SK-N-SH (cell line): ENCODE data around the gene UTP3. TPM values are rescaled to one million over a fixed set of nuclear protein-coding genes. Genes with fewer than 3 reads are reported as not detected.

Experiments used
- CTCF ChIA-PET: fragments of 300-600, 350-600 bp; formaldehyde crosslinking; extraction: SDS; loops from one replicate; lab custom pipeline; 2021; lab: Yijun Ruan, JAX
- POLR2A ChIA-PET: fragments of 350-600 bp; sonication (Branson Sonifier 250); formaldehyde crosslinking; extraction: SDS; loops from one replicate; lab custom pipeline; 2020; ENCODE audit warnings: antibody characterized with exemption, inconsistent platforms; lab: Yijun Ruan, JAX
- DNase-seq: peaks from one replicate; pipeline ENCODE4 v3.0.0; 2012
- H2AFZ ChIP-seq: fragments of 200-600 bp; sonication (generic); 2 replicates; pipeline ENCODE4 v1.8.1; 2016; ENCODE audit warnings: antibody characterized with exemption, mild to moderate bottlenecking, low read depth
- H3F3A ChIP-seq: fragments of 200-600 bp; sonication (generic); replicated peaks from 2 replicates; pipeline ENCODE3; 2016; ENCODE audit warnings: antibody characterized with exemption, mild to moderate bottlenecking; ENCODE audit not compliant: insufficient read depth
- H3K27ac ChIP-seq, 2 experiments: fragments of 200-500 bp in 1 of 2; fragments of 200-600 bp in 1 of 2; sonication (Bioruptor generic) in 1 of 2; sonication (generic), shearing (Covaris generic) in 1 of 2; 2 replicates each; pipeline versions ENCODE4 v1.5.1 to v1.6.1; 2014 to 2016; ENCODE audit warnings: low read depth in 2 of 2, inconsistent platforms in 1 of 2, low read length in 1 of 2, mild to moderate bottlenecking in 1 of 2, mixed read lengths in 1 of 2
- H3K27me3 ChIP-seq: fragments of 200-600 bp; sonication (generic), shearing (Covaris generic); 2 replicates; pipeline ENCODE4 v1.6.1; 2016; ENCODE audit warnings: mixed run types; ENCODE audit not compliant: insufficient read depth
- H3K36me3 ChIP-seq, 2 experiments: fragments of 200-500 bp in 1 of 2; fragments of 200-600 bp in 1 of 2; sonication (Bioruptor generic) in 1 of 2; sonication (generic) in 1 of 2; replicated peaks in 1 of 2; 2 replicates each; pipeline versions ENCODE3 to v1.5.1; 2014 to 2016; ENCODE audit warnings: low read length in 1 of 2, mild to moderate bottlenecking in 1 of 2; ENCODE audit not compliant: insufficient read depth in 2 of 2, control insufficient read depth in 1 of 2
- H3K4me1 ChIP-seq, 2 experiments: fragments of 200-500 bp in 1 of 2; fragments of 200-600 bp in 1 of 2; sonication (Bioruptor generic) in 1 of 2; sonication (generic), shearing (Covaris generic) in 1 of 2; 2 replicates each; pipeline versions ENCODE4 v1.5.1 to v1.6.1; 2014 to 2016; ENCODE audit warnings: low read depth in 1 of 2, low read length in 1 of 2, mixed run types in 1 of 2; ENCODE audit not compliant: insufficient read depth in 2 of 2, control insufficient read depth in 1 of 2
- H3K4me2 ChIP-seq: fragments of 200-600 bp; sonication (generic), shearing (Covaris generic); 2 replicates; pipeline ENCODE4 v1.6.1; 2017; ENCODE audit warnings: mixed run types
- H3K4me3 ChIP-seq, 2 experiments: fragments of 200-500 bp in 1 of 2; fragments of 200-600 bp in 1 of 2; sonication (Bioruptor generic) in 1 of 2; sonication (generic), shearing (Covaris generic) in 1 of 2; 2 replicates each; pipeline versions ENCODE4 v1.5.1 to v1.8.1; 2014 to 2016; ENCODE audit warnings: low read depth in 2 of 2, inconsistent platforms in 1 of 2, low read length in 1 of 2, mild to moderate bottlenecking in 1 of 2, mixed read lengths in 1 of 2, moderate library complexity in 1 of 2
- H3K79me2 ChIP-seq: fragments of 200-600 bp; sonication (generic); 2 replicates; pipeline ENCODE4 v1.8.1; 2017; ENCODE audit warnings: mild to moderate bottlenecking; ENCODE audit not compliant: insufficient read depth
- H3K9ac ChIP-seq: fragments of 200-600 bp; sonication (generic); 2 replicates; pipeline ENCODE4 v1.6.1; 2017; ENCODE audit warnings: mixed run types
- H3K9me2 ChIP-seq: fragments of 200-600 bp; sonication (generic); 2 replicates; pipeline ENCODE4 v1.6.1; 2017; ENCODE audit warnings: mixed run types
- H3K9me3 ChIP-seq: fragments of 200-600 bp; sonication (generic); 2 replicates; pipeline ENCODE4 v1.6.1; 2017; ENCODE audit warnings: mixed run types, mild to moderate bottlenecking, moderate library complexity
- H4K20me1 ChIP-seq: fragments of 200-600 bp; sonication (generic); 2 replicates; pipeline ENCODE4 v1.6.1; 2017; ENCODE audit warnings: mild to moderate bottlenecking, mixed run types; ENCODE audit not compliant: insufficient read depth
- ELF1 ChIP-seq: IDR thresholded peaks from 2 replicates; pipeline ENCODE4 v1.4.0; 2012
- FOXJ3 ChIP-seq: sonication (generic); formaldehyde crosslinking; IDR thresholded peaks from 2 replicates; pipeline ENCODE4 v1.5.1; 2020; ENCODE audit warnings: mild to moderate bottlenecking, missing genetic modification reagents
- GABPA ChIP-seq: IDR thresholded peaks from 2 replicates; pipeline ENCODE4 v1.4.0; 2012; ENCODE audit warnings: low read depth, mild to moderate bottlenecking
- GATA2 ChIP-seq: sonication (generic); formaldehyde crosslinking; IDR thresholded peaks from 2 replicates; pipeline ENCODE4 v1.5.0; 2020; ENCODE audit warnings: mild to moderate bottlenecking, missing genetic modification reagents
- IRF3 ChIP-seq: fragments of 150-350 bp; IDR thresholded peaks from 2 replicates; pipeline ENCODE4 v1.6.1; 2016; ENCODE audit warnings: mild to moderate bottlenecking, low read depth, low read length
- JUND ChIP-seq: IDR thresholded peaks from 2 replicates; pipeline ENCODE4 v1.4.0; 2012
- MEF2A ChIP-seq: IDR thresholded peaks from 2 replicates; pipeline ENCODE4 v1.4.0; 2012; ENCODE audit warnings: low read depth, borderline replicate concordance
- MXI1 ChIP-seq: IDR thresholded peaks from 2 replicates; pipeline ENCODE4 v1.6.1; 2012; ENCODE audit warnings: mild to moderate bottlenecking, low read depth, low read length, improper control_type of control experiment
- NFIC ChIP-seq: IDR thresholded peaks from 2 replicates; pipeline ENCODE4 v1.4.0; 2012; ENCODE audit warnings: borderline replicate concordance
- RAD21 ChIP-seq: IDR thresholded peaks from 2 replicates; pipeline ENCODE4 v1.6.1; 2012; ENCODE audit warnings: mild to moderate bottlenecking, low read length
- SIN3A ChIP-seq: IDR thresholded peaks from 2 replicates; pipeline ENCODE4 v1.6.1; 2012; ENCODE audit warnings: low read depth, mild to moderate bottlenecking, low read length, moderate library complexity, borderline replicate concordance
- SMC3 ChIP-seq: IDR thresholded peaks from 2 replicates; pipeline ENCODE4 v1.6.1; 2012; ENCODE audit warnings: low read depth, low read length, improper control_type of control experiment
- TAF1 ChIP-seq: IDR thresholded peaks from 2 replicates; pipeline ENCODE4 v1.6.1; 2012; ENCODE audit warnings: low read depth, mild to moderate bottlenecking, low read length, moderate library complexity, borderline replicate concordance
- YY1 ChIP-seq: IDR thresholded peaks from 2 replicates; pipeline ENCODE4 v1.4.0; 2012; ENCODE audit warnings: low read depth, mild to moderate bottlenecking
- WGBS: methylation state at CpG from one replicate; pipeline ENCODE4 v1.1.6; 2017; ENCODE audit warnings: low lambda C conversion rate; 5-methylcytosine and 5-hydroxymethylcytosine counted together
- polyA plus RNA-seq, 3 experiments: library from polyadenylated mRNA; depleted of rRNA; stranded (reverse); fragments of >200 nt; gene quantifications; 2 replicates each; pipeline ENCODE4 v1.2.3, GENCODE V29; 2012
- TF ChIP-seq, protein P1 (sequence below): IDR thresholded peaks from 2 replicates; pipeline ENCODE4 v1.4.0; 2012; ENCODE audit warnings: low read depth
- TF ChIP-seq, protein P2 (sequence below): IDR thresholded peaks from 2 replicates; pipeline ENCODE4 v1.4.0; 2012; ENCODE audit warnings: low read depth, borderline replicate concordance

Gene UTP3
- polyA plus RNA-seq, 1 of the 3 experiments (the other 2 are of a cell fraction): 36.9 TPM

DNA sequence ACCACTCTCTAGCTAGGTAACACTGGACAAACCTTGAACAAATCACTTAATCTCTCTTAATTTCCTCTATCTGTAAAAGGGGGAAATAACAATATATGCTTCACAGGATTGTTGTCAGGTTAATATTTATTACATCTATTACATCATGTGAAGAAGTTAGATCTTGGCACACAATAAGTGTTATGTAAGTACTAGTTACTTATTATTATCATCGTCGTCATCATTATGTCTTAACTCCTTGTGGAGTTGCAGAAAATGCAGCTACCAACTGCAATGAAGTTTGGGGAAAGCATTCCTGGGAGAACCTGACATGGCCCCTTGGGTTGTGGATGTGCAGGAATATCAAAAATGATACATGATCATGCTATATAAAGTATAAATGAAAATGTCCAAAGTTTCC is 17.2 kb upstream of the UTP3 start:
- Histone ChIP-seq H3K27me3 (peaks cover 6% of the 10 kb centered on the region; the same call in 1 of the 2 replicates), H3K4me1 (no peaks in the 10 kb centered on the region; a peak in 1 of 4 replicates), H3K4me3 (no peak overlapping the region), H4K20me1 (no peaks in the 10 kb centered on the region), H3K9me2 (no peaks in the 10 kb centered on the region), H2AFZ (no peak overlapping the region), H3K27ac (no peak overlapping the region), H3K4me2 (no peak overlapping the region), H3K79me2 (no peaks in the 10 kb centered on the region), H3K9me3 (no peaks in the 10 kb centered on the region), H3K36me3 (no peaks in the 10 kb centered on the region), H3F3A (peaks cover 4% of the 10 kb centered on the region), H3K9ac (no peak overlapping the region)
- WGBS: 5% methylated on average over 2 of the region's 2 CpGs
- ChIA-PET CTCF (interaction anchor here (1.0 kb wide), 1 partner anchor 19 kb away, joined by 5 read pairs; no protein-coding TSS in a partner anchor), POLR2A (no interaction called here)
- no peak for DNase-seq
- no peak for TF ChIP-seq TAF1

- Histone ChIP-seq H3K27me3 (no peaks in the 10 kb centered on the region; the same call in 1 of the 2 replicates), H3K9ac (no peak overlapping the region), H3K9me3 (no peaks in the 10 kb centered on the region), H3K9me2 (no peaks in the 10 kb centered on the region), H3K79me2 (no peaks in the 10 kb centered on the region), H3F3A (no peaks in the 10 kb centered on the region), H3K4me2 (no peak overlapping the region), H3K27ac (no peak overlapping the region)
- ChIA-PET POLR2A (no interaction called here), CTCF (interaction anchor here (0.6 to 1.5 kb wide), 4 partner anchors 13 to 31 kb away, joined by 3 to 4 read pairs (median 3); no protein-coding TSS in a partner anchor)
- DNase-seq: no peak
- TF ChIP-seq FOXJ3 (CRISPR knock-in tag): no peak
- TF ChIP-seq MXI1: no peak
- no peak for TF ChIP-seq RAD21
- TF ChIP-seq MEF2A: no peak
- TF ChIP-seq GABPA: no peak
- TF ChIP-seq IRF3: no peak
- TF ChIP-seq TAF1: no peak
- no peak for TF ChIP-seq SMC3
- TF ChIP-seq YY1: no peak
- TF ChIP-seq, all 33 proteins: peak for 0
- Histone ChIP-seq H3K4me3 (no peak overlapping the region), H2AFZ (no peak overlapping the region), H4K20me1 (no peaks in the 10 kb centered on the region), H3K4me1 (no peaks in the 10 kb centered on the region), H3K36me3 (no peaks in the 10 kb centered on the region)
Measured at GRCh38 chr4:70674191-70674590, 14.1 kb upstream of the UTP3 start.

GRCh38 chr4:70674731-70675130 is 13.6 kb upstream of the UTP3 start:
- no peaks in the 10 kb centered on the region for H3K9me3 ChIP-seq
- no peak for DNase-seq
- no peaks in the 10 kb centered on the region for H4K20me1 ChIP-seq
- H3K4me2 ChIP-seq: no peak overlapping the region
- no peaks in the 10 kb centered on the region for H3K9me2 ChIP-seq
- no peak overlapping the region for H3K27ac ChIP-seq
- no peaks in the 10 kb centered on the region for H3K4me1 ChIP-seq
- no peak overlapping the region for H3K9ac ChIP-seq
- H3K27me3 ChIP-seq: no peaks in the 10 kb centered on the region; the same call in 1 of the 2 replicates
- TF ChIP-seq, protein P1, sequence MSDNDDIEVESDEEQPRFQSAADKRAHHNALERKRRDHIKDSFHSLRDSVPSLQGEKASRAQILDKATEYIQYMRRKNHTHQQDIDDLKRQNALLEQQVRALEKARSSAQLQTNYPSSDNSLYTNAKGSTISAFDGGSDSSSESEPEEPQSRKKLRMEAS: no peak
- TF ChIP-seq ELF1 (no peak), MXI1 (no peak), SIN3A (no peak), JUND (no peak), GATA2 (no peak), NFIC (no peak)
- TF ChIP-seq, protein P2, sequence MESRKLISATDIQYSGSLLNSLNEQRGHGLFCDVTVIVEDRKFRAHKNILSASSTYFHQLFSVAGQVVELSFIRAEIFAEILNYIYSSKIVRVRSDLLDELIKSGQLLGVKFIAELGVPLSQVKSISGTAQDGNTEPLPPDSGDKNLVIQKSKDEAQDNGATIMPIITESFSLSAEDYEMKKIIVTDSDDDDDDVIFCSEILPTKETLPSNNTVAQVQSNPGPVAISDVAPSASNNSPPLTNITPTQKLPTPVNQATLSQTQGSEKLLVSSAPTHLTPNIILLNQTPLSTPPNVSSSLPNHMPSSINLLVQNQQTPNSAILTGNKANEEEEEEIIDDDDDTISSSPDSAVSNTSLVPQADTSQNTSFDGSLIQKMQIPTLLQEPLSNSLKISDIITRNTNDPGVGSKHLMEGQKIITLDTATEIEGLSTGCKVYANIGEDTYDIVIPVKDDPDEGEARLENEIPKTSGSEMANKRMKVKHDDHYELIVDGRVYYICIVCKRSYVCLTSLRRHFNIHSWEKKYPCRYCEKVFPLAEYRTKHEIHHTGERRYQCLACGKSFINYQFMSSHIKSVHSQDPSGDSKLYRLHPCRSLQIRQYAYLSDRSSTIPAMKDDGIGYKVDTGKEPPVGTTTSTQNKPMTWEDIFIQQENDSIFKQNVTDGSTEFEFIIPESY: no peak
- TF ChIP-seq, all 33 proteins: peak for 0
- Histone ChIP-seq H3F3A (no peaks in the 10 kb centered on the region), H3K79me2 (no peaks in the 10 kb centered on the region), H2AFZ (0 out of 2 replicates have a peak overlapping the region, but pooled peaks have one; percentile 14), H3K36me3 (no peaks in the 10 kb centered on the region), H3K4me3 (no peak overlapping the region)
- POLR2A ChIA-PET: no interaction called here
- 26% methylated on average over 1 of the region's 1 CpG for WGBS
- CTCF ChIA-PET: no interaction called here
